HG03460 (cell line): ENCODE measurements around the gene TSPAN3.

Experiments
- ATAC-seq: cut with Tn5 transposase; IDR thresholded peaks from one replicate; pipeline ENCODE4 v1.9.1; 2021; ENCODE audit not compliant: unreplicated experiment

Gene TSPAN3

DNA sequence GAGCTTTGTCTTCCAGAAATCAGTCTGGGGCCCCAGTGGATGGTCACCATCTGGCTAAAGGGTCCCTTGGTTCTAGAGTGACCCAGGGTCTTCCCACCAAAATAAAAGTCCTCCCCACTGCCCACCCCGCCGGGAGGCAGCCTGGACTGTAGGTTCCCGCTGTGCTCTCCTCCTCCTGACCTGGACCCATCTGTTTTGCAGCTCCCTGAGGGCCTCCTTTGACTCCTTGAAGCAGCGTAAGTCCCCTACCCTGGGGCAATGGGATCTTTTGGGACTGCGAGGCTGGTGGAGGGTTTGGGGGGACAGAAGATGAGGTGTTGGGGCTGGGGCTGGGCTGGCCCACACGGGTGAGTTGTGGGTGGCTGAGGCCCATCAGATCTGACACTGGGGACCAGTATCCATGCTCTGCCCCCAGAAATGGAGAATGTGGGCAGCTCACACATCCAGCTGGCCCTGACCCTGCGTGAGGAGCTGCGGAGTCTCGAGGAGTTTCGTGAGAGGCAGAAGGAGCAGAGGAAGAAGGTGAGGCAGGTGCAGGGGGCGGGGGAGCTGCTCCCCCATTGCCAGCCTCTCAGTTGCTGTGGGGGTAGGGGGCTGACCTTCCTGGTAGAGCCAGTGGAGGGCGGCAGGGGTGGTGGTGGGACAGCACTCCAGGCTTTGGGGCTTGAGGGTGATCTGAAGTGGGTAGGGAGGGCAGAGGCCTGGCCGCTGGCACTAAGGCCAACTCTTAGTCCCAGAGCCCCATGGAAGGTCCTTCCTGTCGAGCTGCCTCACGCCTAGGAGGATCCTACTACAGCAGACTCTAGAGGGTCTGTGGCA, 45.6 kb downstream of the TSPAN3 start:
- ATAC-seq, result no peak

GRCh38 chr15:77024273-77025082, 46.4 kb downstream of the TSPAN3 start:
- no peak for ATAC-seq

DNA sequence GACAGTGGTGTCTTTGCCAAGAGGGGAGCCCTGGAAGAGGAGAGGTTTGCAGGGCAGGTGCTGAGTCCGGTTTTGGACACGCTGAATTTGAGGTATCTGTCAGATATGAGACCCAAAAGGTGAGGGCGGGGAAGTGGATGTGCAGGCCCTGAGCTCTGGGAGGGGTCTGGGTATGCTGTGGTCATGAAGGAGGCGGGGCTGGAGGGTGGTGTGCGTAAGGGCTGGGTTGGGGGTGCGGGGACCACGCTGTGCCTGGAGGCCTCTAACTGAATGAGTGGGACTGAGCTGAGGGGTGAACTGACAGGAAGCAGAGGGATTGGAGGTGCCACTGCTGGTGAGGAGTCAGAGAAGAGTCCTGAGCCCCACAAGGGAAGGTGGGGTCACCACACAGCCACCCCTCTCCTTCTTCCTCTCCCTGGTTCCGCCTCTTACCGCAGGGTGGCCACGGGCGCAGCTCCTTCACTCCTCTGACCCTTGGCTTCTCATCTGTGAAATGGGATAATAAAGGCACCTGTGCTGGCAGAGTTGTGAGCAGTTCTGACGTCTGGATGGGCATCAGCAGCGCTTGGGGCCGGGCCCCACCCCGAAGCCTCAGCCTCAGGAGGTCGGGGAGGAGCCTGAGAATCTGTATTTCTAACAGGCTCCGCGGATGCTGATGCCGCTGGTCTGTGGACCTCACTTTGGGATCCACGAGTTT, 47.2 kb downstream of the TSPAN3 start:
- no peak for ATAC-seq

DNA sequence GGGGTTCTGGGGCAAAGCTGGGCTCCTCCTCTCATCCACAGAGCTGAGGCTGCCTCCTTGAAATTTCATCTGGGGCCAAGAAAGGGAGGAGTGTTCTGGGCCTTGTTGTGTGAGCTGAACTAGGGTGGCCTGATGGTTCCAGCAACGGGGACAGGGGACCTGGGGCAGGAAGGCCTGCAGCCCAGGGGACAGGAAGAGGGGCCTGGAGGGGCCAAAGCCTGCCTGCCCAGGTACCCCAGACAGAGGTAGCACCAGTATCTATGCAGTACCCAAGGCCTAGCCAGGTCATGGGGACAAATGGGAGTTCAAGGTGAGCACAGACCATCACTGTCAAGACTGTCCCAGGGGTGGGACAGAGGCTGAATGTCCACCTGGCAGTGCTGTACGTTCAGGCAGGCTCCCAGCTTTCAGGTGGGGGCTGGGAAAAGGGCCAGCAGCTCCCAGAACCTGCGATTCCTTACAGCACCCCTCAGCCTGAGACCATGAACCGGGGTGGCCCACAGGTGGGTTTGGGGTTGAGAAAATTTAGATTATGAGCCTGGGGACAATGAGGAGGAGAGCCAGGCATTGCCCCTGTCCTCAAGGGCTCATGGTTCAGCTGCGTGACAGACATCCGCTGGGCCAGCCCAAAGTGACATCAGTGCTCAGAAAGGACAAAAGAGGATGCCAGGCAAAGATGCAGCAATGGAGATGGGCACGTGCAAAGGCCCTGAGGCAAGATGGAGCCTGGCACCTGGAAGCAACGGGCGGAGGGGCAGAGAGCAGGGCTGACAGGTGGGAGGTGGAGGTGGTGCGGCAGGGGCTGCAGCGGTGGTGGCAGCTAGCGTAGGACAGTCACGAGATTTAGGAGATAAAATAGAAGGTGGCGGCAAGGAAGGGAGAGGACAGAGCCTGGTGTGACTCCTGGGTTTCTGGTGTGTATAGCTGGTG, 48.0 kb downstream of the TSPAN3 start:
- ATAC-seq, result no peak

DNA sequence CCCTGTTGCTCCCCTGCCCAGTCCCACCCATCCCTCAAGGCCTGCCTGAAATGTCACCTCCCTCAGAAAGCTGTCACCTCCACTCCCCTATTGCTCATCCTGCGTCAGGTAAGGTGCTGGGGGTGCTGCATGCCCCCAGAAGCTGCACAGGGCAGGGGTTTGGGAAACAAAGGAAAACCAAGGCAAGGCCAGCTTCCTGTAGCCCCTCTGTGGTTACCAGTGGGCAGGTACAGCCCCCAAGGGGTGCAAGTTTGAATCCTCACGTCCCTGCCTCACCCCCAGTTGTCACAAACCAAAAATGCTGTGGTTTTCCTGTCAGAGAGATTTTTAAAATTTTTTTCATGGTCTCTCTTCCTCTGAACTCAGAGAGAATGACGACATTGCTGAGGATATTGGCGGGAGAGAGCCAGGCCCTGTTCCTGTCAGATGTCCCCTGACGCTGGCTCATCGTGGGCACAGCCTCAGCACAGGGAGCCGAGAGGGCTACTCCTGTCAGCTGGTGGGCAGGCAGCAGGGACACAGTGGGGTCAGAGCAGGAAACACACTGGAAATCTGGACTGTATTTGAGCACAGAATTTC, 49.0 kb downstream of the TSPAN3 start:
- no peak for ATAC-seq

GRCh38 chr15:77021088-77021481, 49.8 kb downstream of the TSPAN3 start:
- ATAC-seq, result no peak

DNA sequence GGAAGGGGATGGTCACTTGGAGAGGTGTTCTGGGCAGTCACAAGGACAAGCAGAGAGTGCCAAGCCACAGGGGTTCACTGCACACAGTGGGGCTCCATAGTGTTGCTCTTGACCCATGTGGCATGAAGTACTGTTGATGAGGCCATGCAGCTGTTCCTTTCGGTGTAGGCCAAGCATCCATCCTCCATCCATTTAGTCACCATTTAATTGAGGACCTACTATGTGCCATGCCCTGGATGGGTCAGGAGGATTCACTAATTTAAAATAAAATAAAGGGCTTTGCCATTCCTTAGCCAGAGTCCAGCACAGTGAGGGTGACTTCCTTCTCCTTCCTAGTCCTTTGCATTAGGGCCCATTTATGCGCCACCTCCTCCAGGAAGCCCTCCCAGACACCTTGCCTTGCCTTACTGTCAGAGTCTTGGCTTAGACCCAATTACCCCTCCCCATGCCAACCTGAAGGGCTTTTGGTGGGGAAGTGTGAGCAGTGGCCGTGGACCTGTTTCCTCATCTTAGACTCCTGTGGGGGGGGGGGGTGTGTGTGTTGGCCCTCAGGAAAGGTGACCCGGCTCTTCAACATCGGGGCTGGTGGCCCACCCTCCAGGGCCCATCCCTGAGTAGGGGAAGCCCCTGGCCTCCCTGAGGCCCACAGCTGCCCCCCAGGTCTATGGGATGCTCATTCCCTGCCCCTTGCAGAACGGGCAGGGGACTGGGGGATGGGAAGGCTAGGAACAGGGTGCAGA, 50.4 kb downstream of the TSPAN3 start:
- no peak for ATAC-seq

DNA sequence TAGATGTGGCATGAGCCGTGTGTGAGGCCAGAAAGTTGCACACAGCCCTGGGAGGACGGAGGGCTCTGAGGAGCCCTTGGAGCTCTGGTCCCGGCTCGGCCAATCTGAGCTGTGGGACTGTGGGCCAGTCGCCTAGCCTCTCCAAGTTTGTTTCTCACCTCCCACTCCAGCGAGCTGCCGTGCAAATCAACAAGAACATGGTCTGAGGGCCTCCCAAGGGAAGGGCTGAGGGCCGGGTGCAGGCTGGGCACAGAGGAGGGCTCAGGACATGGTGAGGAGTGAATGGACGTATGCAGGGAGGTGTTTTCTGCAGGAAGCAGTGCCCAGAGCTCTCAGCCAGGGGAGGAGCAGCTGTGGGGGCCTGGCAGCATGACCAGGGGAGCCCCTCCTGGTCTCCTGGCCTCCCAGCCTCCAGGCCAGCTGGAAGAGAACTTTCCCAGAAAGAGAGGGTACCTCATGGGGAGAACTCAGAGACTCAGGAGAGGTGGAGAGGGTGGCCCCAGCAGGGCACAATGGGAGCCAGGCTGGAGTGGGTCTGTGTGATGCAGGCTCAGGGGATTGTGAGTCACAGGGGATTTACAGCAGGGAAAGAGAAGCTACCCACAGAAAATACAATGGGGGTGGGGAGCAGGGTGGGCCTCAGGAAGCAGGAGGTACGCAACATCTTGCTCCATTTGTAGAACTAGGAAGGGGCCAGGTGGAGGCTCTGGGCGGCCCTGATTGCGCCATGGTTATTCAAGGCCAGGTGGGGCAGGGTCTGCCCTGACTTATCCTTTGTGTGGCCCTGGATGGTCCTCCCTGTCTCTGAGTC, 51.2 kb downstream of the TSPAN3 start:
- no peak for ATAC-seq

GRCh38 chr15:77018796-77019505, 52.0 kb downstream of the TSPAN3 start:
- ATAC-seq, result no peak

GRCh38 chr15:77017761-77018720, 52.9 kb downstream of the TSPAN3 start:
- no peak for ATAC-seq

GRCh38 chr15:77017091-77017660, 53.7 kb downstream of the TSPAN3 start:
- ATAC-seq, result no peak

DNA sequence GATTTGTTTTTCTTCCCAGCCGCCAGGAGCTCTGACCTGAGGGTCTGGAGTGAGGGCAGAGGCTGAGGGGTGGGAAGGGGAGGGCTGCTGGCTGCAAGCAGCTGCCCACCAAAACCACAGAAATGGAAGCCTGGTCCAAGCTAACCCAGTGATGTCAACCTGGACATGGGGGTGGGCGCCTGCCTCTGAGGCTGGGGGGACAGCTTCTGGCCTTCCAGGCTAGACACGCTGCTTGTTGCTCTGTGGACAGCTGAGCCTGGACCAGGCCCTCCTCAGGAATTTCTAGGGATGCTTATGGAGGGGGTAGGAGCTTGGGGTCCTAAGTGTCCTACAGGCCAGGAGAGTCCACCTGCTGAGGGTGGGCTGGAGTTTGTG, 54.6 kb downstream of the TSPAN3 start:
- ATAC-seq, result no peak

- no peak for ATAC-seq
Measured at GRCh38 chr15:77015646-77016320, 55.1 kb downstream of the TSPAN3 start.

- peak; percentile 48 for ATAC-seq
Measured at GRCh38 chr15:77014132-77015081, 56.5 kb downstream of the TSPAN3 start.

GRCh38 chr15:77013776-77014131, 57.2 kb downstream of the TSPAN3 start:
- peak; percentile 36 for ATAC-seq
